Activated B cell treated with CpG ODN at 0.5 μM for 24 hours (primary cell): ENCODE measurements around the gene LDLRAP1. TPM values are rescaled to one million over a fixed set of nuclear protein-coding genes. Genes with fewer than 3 reads are reported as not detected.

Source experiments
- ATAC-seq: fragments of 200-7000 bp; cut with Tn5 transposase; one replicate; pipeline ENCODE4 v1.10.0; 2021; ENCODE audit warnings: low read depth, mild to moderate bottlenecking, moderate library complexity
- CTCF ChIA-PET: fragments of 350-600 bp; sonication (Branson Sonifier 250); formaldehyde crosslinking; loops from one replicate; lab custom pipeline; 2021; ENCODE audit warnings: antibody characterized with exemption; lab: Charles Lee
- POLR2A ChIA-PET: fragments of 350-600 bp; sonication (Branson Sonifier 250); formaldehyde crosslinking; loops from one replicate; lab custom pipeline; 2021; ENCODE audit warnings: antibody characterized with exemption; lab: Charles Lee
- DNase-seq: peaks from one replicate; pipeline ENCODE4 v3.0.0; 2022
- H3K27ac Mint-ChIP-seq: one replicate; pipeline ENCODE4 v1.8.0; 2020; ENCODE audit warnings: mixed read lengths
- H3K27me3 Mint-ChIP-seq: one replicate; pipeline ENCODE4 v1.8.0; 2021; ENCODE audit warnings: mixed read lengths
- H3K36me3 Mint-ChIP-seq: one replicate; pipeline ENCODE4 v1.8.0; 2021; ENCODE audit warnings: low read depth, mixed read lengths
- H3K4me1 Mint-ChIP-seq: one replicate; pipeline ENCODE4 v1.8.0; 2021; ENCODE audit warnings: mixed read lengths
- H3K4me3 Mint-ChIP-seq: one replicate; pipeline ENCODE4 v1.8.0; 2020; ENCODE audit warnings: mild to moderate bottlenecking, mixed read lengths
- H3K9me3 Mint-ChIP-seq: one replicate; pipeline ENCODE4 v1.8.0; 2020; ENCODE audit warnings: mixed read lengths
- intact Hi-C: fragments of 100-400 bp; cut with micrococcal nuclease; formaldehyde crosslinking; loops from one replicate; pipeline ENCODE4 v1.15.1; 2024
- total RNA-seq: library from RNA; stranded (reverse); gene quantifications from 2 replicates; pipeline ENCODE4 v1.2.3, GENCODE V29; 2022
- TF ChIP-seq, protein P1 (sequence below): fragments of 200-600 bp; IDR thresholded peaks from one replicate; pipeline ENCODE4 v1.8.0; 2022; ENCODE audit warnings: antibody characterized with exemption, mild to moderate bottlenecking

The LDLRAP1 gene
- total RNA-seq, 1 donor from 2014 or later: 10.8 TPM

DNA sequence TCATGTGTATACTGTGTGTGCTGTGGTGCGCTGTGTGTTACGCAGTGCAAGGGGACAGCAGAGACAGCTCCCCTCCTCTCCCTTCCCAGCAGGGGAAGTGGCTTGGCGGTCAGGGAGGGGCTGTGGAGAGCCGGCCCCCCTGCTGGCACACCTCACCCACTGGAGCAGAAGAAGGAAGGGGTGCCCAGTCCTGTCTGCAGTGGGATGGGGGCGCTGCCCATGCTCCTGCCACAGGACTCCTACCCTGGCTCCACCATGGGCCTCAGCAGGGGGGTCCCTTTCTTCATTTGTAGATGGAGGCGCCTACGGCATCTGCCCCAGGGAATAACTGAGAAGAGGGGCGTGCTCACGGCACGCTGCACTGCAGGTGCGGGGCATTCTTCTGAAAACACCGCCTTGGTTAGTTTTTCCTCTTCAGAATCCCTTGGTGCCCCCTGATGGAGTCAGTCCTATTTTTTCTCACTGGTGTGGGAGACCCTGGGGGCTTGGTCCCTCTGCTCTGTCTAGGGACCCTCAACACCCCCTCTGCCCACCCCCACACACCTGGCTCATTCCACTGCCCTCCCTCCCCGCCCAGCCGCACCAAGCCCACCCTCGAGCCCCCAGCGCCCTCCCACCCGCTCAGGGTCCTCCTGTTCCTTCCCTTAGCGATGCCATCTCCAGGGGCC, 13.8 kb upstream of the LDLRAP1 start:
- no peaks in the 10 kb centered on the region for H3K36me3 Mint-ChIP-seq
- H3K4me3 Mint-ChIP-seq: no peak overlapping the region
- no peaks in the 10 kb centered on the region for H3K4me1 Mint-ChIP-seq
- CTCF ChIA-PET: interaction anchor here (1.4 kb wide), 1 partner anchor 9 kb away, joined by 3 read pairs; no protein-coding TSS in a partner anchor
- TF ChIP-seq, protein P1, sequence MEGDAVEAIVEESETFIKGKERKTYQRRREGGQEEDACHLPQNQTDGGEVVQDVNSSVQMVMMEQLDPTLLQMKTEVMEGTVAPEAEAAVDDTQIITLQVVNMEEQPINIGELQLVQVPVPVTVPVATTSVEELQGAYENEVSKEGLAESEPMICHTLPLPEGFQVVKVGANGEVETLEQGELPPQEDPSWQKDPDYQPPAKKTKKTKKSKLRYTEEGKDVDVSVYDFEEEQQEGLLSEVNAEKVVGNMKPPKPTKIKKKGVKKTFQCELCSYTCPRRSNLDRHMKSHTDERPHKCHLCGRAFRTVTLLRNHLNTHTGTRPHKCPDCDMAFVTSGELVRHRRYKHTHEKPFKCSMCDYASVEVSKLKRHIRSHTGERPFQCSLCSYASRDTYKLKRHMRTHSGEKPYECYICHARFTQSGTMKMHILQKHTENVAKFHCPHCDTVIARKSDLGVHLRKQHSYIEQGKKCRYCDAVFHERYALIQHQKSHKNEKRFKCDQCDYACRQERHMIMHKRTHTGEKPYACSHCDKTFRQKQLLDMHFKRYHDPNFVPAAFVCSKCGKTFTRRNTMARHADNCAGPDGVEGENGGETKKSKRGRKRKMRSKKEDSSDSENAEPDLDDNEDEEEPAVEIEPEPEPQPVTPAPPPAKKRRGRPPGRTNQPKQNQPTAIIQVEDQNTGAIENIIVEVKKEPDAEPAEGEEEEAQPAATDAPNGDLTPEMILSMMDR: no peak
- POLR2A ChIA-PET: no interaction called here
- peaks cover 7% of the 10 kb centered on the region for H3K27me3 Mint-ChIP-seq
- H3K9me3 Mint-ChIP-seq: peaks cover 5% of the 10 kb centered on the region
- no peak for ATAC-seq
- DNase-seq: no peak
- intact Hi-C loops: loop anchor here (10.0 kb wide), 2 partner anchors 125 to 285 kb away; partner anchors contain the start of gene RSRP1
- H3K27ac Mint-ChIP-seq: no peak overlapping the region

DNA sequence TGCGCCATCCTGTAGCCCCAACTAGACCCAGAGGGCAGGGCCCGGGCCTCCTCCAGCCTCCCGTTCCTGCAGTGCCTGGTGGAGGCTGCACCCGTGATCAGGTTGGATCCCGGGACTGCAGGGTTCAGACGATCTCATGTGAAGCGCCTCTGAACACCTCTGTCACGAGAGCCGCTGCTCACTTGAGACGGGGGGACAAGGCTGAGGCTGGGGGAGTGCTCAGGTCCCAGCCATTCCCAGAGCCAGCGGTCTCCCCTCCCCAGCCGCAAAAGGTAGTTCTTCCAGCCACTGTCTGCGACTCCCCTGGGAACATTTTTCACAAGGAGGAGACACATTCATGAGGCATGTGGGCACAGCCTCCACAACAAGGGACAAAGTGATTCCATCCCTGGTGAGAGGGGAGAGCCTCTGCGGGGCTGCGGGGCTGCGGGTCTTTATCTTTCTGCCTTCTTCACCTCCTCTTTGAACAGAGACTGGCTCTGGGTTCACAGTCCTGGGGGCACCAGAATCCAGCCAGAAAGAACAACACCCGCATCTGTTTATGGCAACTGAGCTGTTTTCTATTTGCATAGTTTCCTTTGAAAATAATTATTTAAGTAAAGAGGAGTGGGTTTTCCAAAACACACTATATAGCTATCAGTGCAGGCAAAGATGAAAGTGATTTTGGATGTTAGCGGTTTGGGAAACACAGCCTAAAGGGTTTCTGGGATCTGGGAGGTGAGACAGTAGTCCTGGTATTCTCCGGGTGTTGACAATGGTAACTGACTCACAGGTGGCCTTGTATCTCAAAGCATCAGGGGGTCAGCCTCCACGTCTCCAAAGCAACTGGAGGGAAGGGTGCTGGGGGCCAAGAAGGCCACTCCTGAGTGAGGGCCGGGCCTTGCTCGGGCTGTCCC, 13.0 kb upstream of the LDLRAP1 start:
- ATAC-seq: no peak
- POLR2A ChIA-PET: interaction anchor here (0.5 kb wide), 1 partner anchor 83 kb away, joined by 3 read pairs; no protein-coding TSS in a partner anchor
- TF ChIP-seq, protein P1: no peak
- CTCF ChIA-PET: no interaction called here
- no peaks in the 10 kb centered on the region for H3K4me1 Mint-ChIP-seq
- H3K9me3 Mint-ChIP-seq: peaks cover 2% of the 10 kb centered on the region
- H3K36me3 Mint-ChIP-seq: no peaks in the 10 kb centered on the region
- H3K4me3 Mint-ChIP-seq: no peak overlapping the region
- H3K27me3 Mint-ChIP-seq: peaks cover 2% of the 10 kb centered on the region
- no peak for DNase-seq
- no peak overlapping the region for H3K27ac Mint-ChIP-seq
- intact Hi-C loops: no loop called here

DNA sequence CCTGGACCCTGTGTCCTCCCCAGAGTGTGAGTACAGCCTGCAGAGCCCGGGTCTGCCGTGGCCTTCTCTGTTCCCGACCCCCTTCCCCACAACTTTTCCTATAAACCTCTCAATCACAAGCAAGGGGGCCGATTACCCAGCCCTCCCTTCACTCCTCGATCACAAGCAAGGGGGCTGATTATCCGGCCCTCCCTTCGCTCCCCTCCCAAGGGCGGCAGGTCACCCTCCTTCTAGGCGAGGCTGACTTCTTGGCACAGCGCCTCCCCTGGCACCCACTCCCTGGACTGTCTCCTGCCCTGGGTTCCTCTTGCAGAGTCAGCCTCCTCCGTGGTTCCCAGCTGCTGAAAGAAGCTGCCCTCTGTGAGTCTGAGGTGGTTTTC, 12.3 kb upstream of the LDLRAP1 start:
- DNase-seq: no peak
- ATAC-seq: no peak
- Mint-ChIP-seq H3K9me3 (no peaks in the 10 kb centered on the region), H3K27me3 (peaks cover 2% of the 10 kb centered on the region), H3K4me1 (no peaks in the 10 kb centered on the region), H3K4me3 (no peak overlapping the region), H3K27ac (no peak overlapping the region), H3K36me3 (no peaks in the 10 kb centered on the region)
- TF ChIP-seq, protein P1: no peak
- intact Hi-C loops: no loop called here
- POLR2A ChIA-PET: interaction anchor here (0.5 kb wide), 1 partner anchor 82 kb away, joined by 3 read pairs; no protein-coding TSS in a partner anchor
- CTCF ChIA-PET: no interaction called here

DNA sequence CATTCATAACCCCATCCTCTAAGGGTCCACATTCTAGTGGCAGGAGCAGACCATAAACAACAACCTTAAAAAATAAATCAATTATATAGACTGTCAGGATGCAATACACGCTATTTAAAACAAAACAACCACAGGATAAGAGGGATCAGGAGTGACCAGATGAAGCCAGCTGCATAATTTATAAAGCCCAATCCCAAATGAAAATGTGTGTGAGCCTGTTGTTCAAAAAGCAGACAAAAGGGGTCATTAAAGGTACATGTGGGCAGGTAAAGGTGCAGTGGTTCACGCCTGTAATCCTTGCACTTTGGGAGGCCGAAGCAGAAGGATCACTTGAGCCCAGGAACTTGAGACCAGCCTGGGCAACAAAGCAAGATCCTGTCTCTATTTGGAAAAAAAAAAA, 10.4 kb upstream of the LDLRAP1 start:
- H3K27me3 Mint-ChIP-seq: peaks cover 5% of the 10 kb centered on the region
- no peak overlapping the region for H3K4me3 Mint-ChIP-seq
- H3K4me1 Mint-ChIP-seq: no peaks in the 10 kb centered on the region
- TF ChIP-seq, protein P1: no peak
- H3K36me3 Mint-ChIP-seq: no peaks in the 10 kb centered on the region
- intact Hi-C loops: no loop called here
- CTCF ChIA-PET: no interaction called here
- no peak overlapping the region for H3K27ac Mint-ChIP-seq
- no peak for DNase-seq
- POLR2A ChIA-PET: no interaction called here
- H3K9me3 Mint-ChIP-seq: no peaks in the 10 kb centered on the region
- no peak for ATAC-seq

DNA sequence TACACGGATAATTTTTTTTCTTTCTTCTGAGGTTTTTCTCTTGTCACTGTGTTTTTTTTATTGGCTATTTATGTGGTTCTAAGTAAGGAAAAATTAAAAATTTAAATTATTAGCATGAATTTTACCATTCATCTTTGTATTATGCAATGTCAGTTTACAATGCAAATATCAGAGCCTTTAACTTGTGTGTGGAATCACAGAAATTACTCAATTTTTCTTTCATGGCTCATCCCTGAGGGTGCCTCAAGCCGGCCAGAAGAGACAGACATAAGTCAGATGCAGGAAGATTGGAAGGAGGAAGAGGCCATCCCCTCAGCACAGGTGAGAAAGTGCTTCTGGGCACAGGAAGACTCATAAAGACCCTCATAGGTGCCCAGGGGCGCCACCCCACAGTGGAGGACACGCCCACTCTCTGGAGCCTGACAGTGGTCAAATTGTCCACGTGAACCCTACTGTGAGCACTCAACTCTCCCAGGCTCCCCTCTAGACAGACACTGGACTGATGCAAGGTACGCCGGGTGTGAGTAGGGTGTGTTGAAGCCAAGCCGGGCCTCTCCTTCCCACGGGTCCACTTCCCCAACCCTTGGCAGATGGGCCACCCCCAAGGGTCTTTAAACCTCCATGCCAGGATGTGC, 9.5 kb upstream of the LDLRAP1 start:
- CTCF ChIA-PET: no interaction called here
- POLR2A ChIA-PET: no interaction called here
- Mint-ChIP-seq H3K4me1 (no peaks in the 10 kb centered on the region), H3K27me3 (peaks cover 5% of the 10 kb centered on the region), H3K27ac (no peak overlapping the region), H3K4me3 (no peak overlapping the region), H3K9me3 (no peaks in the 10 kb centered on the region), H3K36me3 (no peaks in the 10 kb centered on the region)
- ATAC-seq (no peak), DNase-seq (no peak)
- TF ChIP-seq, protein P1: no peak
- intact Hi-C loops: no loop called here
